NCI-H1436 (cell line): ENCODE results near the gene EXOC3L4.
"Not testable (repeated sequence)": the region's sequence is repeated elsewhere in the genome, so short reads cannot be mapped to it uniquely, and the experiment has no call there.

Source experiments
- DNase-seq: peaks from one replicate; lab custom pipeline; 2025; lab: John Stamatoyannopoulos, UW

The EXOC3L4 gene

DNA sequence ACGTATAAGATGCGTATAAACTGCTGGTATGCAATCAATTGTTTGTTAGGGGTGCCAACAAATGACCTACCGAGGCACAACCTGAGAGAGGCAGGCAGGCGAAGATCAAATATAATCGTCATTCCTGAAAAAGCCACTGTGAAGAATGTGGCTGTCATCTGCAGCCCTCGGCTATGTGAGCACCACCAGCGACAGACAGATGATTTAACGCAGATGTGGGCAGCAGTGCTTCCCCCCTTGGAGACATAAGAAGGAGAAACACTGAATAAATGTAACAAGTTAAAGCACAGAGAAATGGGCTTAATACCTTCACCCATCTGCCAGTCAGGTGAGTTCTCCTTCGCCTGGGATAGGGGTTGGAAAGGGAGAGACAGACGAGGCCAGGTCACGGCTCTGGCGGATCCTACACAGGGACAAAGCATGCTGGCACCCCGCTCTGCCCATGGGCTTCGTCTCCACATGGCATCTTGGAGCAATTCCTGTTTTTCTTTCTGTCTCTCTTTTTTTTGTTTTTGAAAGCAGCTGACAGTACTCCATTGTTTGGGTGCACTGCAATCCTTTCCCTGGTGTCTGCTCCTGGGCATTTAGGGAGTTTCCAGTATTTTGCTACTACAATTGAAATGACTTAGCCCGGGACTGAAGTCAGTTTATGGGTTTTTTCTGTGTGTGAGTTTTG, 56.9 kb downstream of the EXOC3L4 start:
- no peak for DNase-seq

DNA sequence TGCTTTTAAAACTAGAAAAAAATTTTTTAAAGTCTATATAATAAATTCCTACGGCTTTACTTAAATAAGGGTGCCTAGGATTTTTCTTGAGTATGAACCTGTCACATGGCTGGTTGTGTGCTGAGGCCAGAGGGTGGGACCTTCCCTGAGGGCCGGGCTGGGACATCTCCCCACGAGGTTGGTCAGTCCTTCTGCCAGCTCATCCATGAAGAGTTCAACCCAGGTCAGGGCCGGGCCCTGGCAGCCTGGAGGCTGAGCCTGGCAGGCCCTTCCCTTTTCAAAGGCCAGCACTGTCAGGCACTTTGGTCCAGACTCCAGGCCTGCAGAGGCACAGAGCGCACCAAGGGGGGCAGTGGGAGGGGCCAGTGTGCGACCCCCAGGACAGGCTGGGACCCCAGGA, 60.5 kb downstream of the EXOC3L4 start:
- DNase-seq = no peak

- DNase-seq = not testable (repeated sequence)
These were observed 60.9 kb downstream of the EXOC3L4 start for GRCh38 chr14:103155416-103155815.

GRCh38 chr14:103155826-103156394, 61.4 kb downstream of the EXOC3L4 start:
- no peak for DNase-seq

GRCh38 chr14:103156651-103157378, 62.3 kb downstream of the EXOC3L4 start:
- no peak for DNase-seq

DNA sequence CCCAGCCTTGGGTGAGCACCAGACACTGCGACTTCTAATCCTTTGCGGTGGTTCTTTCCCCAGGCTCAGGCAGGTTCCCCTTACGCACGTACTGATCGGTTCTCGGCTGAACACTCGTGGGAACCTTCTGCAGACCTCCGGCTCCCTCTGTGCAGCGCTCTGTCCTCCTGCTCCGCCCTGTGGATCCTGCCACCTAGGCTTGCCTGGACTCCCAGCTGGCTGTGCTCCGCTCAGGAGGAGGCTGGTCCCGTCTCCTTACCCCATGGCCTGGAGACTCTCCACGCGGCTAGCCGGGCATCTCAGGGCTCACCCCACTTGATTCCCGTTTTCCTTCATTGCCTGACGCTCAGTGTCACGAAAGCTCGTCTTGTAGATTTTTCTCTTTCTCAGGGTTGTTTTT, 63.4 kb downstream of the EXOC3L4 start:
- no peak for DNase-seq

DNA sequence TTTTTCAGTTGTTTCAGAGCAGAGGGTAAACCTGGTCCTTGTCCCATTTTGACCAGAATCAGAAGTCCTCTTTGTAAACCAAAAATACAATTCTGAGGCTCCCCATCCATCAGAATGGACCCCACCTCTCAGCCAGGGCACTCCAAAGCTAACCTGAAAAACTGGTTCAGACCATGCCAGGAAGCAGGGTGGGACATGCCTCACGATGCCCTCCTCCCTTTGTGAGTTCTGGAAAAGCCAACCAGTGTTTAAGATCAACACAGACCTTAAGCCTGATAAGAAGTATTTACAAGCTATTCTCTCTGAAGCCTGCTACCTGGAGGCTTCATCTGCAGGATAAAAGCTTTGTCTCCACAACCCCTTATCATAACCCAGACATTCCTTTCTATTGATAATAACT, 64.2 kb downstream of the EXOC3L4 start:
- DNase-seq = no peak
